Measurements from ENCODE around the gene RNF135.
"Not testable (repeated sequence)": the region's sequence is repeated elsewhere in the genome, so short reads cannot be mapped to it uniquely, and the experiment has no call there.

DNA sequence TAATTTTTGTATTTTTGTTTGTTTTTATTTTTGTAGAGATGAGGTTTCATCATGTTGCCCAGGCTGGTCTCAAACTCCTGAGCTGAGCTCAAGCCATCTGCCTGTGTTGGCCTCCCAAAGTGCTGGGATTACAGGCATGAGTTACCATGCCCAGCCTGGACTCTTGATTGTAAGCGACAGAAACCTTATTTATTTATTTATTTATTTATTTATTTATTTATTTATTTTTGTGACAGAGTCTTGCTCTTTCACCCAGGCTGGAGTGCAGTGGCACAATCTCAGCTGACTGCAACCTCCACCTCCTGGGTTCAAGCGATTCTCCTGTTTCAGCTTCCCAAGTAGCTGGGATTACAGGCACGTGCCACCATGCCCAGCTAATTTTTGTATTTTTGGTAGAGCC, 41.0 kb upstream of the RNF135 start:
- TF ChIP-seq, protein P1, sequence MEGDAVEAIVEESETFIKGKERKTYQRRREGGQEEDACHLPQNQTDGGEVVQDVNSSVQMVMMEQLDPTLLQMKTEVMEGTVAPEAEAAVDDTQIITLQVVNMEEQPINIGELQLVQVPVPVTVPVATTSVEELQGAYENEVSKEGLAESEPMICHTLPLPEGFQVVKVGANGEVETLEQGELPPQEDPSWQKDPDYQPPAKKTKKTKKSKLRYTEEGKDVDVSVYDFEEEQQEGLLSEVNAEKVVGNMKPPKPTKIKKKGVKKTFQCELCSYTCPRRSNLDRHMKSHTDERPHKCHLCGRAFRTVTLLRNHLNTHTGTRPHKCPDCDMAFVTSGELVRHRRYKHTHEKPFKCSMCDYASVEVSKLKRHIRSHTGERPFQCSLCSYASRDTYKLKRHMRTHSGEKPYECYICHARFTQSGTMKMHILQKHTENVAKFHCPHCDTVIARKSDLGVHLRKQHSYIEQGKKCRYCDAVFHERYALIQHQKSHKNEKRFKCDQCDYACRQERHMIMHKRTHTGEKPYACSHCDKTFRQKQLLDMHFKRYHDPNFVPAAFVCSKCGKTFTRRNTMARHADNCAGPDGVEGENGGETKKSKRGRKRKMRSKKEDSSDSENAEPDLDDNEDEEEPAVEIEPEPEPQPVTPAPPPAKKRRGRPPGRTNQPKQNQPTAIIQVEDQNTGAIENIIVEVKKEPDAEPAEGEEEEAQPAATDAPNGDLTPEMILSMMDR (conservative IDR thresholded peaks at IDR 0.05; ENCODE audit: low read depth, low read length), result not testable (repeated sequence)
- TF ChIP-seq EZH2phosphoT487 (IDR thresholded peaks at IDR 0.05; ENCODE audit: borderline replicate concordance, low read length), result not testable (repeated sequence)

Measured in PC-3 (cell line).